GM21360 (cell line): ENCODE measurements around the gene DGCR6.
"Not testable (repeated sequence)": the region's sequence is repeated elsewhere in the genome, so short reads cannot be mapped to it uniquely, and the experiment has no call there.

Experiments used
- ATAC-seq: cut with Tn5 transposase; IDR thresholded peaks from one replicate; pipeline ENCODE4 v1.9.1; 2021; ENCODE audit warnings: mild to moderate bottlenecking, moderate library complexity; ENCODE audit not compliant: unreplicated experiment

Gene DGCR6

DNA sequence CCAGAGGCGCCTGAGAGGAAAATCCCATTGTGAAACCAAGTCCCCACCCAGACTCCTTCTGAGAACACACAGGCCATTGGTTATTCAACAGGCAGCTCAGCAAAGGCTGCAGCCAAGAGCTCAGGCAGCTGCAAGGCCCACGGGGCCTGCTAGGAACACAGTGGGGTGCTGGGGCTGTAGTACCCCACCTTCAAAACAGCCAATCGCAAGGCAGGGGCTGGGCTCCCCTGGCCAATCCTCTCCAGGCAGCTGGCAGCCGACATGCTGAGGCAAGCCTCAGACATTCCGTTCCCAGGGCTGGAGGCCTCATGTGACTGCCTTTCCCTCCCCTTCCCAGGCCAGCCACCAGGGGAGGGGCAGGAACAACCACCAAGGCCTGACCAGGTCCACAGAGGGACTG is 23.3 kb downstream of the DGCR6 start:
- ATAC-seq, result no peak

DNA sequence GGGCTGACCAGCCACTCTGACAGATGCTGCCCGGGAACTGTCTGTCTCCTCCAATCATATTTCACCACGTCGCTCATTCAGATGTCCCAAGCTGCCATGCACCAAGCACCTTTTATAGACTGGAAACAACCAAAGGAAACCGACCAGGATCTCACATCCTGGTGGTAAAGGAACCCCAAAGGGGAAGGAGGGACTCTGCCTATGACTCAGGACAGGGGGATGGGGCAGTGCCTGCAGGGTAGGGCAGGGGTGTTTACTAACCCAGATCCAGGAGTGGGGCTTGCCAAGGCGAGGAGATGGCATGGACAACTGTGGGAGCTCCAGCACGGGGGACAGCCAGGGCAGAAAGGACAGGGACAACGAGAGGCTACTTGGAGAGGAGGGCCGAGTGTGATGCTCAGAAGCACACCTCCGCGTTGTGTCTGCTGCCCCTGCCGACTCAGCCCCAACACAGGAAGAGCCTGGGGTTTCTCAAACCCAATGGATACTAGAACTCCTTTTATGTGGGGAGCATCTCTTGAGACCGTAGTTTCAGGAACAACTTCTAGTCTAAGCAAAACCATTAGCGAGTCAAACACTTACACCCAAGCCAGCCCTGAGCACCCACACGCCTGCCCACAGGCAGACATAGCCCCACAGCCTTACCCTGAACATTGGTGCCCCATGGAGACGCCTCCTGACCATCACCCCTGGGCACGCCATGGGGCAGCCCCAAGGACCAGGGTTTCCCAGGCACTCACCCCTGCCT is 26.0 kb downstream of the DGCR6 start:
- no peak for ATAC-seq

DNA sequence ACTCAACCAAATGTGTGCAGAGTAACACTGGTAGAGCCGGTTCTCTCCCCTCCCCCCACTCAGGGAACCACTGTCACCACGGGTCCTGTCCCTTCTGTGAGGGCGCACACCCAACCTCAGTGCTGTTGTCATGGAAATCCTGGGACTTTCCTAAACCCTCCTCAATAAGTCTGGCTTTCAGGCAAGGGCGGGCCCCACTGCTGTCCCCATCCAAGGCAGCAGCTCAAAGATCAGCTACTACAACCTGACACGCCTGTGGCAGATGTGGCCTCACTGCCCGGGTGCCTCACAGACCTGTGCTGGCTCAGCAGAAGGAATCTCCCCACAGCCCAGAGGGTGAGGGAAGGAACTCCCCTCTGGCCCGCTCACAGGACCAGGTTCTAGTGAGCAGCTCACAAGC is 27.8 kb downstream of the DGCR6 start:
- no peak for ATAC-seq

DNA sequence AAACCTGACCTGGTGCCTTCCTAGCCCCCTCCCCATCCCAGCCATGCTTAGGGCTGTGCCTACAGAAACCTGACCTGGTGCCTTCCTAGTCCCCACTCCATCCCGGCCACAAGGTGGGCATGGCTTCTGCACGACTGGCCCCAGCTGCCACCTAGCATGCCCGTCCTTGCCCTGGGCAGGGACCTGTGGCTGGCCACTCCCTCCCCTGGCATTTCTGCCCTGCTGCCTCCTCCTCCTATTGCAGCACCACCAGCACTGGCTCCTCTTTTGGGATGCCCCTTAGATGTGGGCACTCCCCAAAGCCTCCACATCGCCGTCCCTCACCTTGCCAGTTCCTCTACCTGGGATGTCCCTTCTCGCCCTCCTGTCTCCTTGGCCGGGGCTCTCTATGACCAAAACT is 28.6 kb downstream of the DGCR6 start:
- not testable (repeated sequence) for ATAC-seq

DNA sequence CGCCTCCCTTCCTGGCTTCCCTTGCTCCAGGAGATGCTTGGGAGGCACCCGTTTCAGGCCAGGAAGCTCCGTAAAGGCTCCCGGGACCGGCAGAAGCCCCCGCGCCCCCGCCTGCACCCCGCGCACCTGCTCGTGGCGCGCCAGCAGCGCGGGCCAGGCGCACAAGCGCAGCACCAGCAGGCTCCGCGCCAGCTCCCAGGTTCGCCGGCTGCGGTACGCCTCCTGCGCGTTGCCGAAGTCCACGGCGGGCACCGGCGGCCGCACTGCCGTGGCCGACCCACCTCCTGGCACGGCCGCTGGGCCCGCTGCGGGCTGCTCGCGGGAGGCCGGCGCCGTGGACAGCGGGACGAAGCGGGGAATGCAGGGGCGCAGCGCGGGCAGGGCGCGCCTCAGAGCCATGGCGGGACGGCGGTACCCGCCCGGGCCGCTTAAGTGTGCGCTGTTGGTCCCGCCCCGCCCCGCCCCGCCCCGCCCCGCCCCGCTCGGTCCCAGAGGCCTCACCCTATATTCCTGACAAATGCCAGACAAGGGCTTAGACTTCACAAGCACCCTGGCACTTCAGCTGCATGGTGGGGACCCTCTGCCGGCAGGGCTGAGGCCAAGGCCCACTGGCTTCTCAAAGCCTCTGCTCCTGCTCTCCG is 29.9 kb downstream of the DGCR6 start, which contains the start of gene PRODH:
PRODH (minus strand) TSS at position 405 of the 641 bp plus-strand sequence; CDS start at position 399, 6 bp downstream.
- ATAC-seq, result no peak

DNA sequence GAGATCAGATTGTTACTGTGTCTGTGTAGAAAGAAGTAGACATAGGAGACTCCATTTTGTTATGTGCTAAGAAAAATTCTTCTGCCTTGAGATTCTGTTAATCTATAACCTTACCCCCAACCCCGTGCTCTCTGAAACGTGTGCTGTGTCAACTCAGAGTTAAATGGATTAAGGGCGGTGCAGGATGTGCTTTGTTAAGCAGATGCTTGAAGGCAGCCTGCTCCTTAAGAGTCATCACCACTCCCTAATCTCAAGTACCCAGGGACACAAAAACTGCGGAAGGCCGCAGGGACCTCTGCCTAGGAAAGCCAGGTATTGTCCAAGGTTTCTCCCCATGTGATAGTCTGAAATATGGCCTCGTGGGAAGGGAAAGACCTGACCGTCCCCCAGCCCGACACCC is 32.6 kb downstream of the DGCR6 start:
- ATAC-seq, result not testable (repeated sequence)

DNA sequence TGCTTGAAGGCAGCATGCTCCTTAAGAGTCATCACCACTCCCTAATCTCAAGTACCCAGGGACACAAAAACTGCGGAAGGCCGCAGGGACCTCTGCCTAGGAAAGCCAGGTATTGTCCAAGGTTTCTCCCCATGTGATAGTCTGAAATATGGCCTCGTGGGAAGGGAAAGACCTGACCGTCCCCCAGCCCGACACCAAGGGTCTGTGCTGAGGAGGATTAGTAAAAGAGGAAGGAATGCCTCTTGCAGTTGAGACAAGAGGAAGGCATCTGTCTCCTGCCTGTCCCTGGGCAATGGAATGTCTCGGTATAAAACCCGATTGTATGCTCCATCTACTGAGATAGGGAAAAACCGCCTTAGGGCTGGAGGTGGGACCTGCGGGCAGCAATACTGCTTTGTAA is 41.0 kb downstream of the DGCR6 start:
- ATAC-seq, result not testable (repeated sequence)

DNA sequence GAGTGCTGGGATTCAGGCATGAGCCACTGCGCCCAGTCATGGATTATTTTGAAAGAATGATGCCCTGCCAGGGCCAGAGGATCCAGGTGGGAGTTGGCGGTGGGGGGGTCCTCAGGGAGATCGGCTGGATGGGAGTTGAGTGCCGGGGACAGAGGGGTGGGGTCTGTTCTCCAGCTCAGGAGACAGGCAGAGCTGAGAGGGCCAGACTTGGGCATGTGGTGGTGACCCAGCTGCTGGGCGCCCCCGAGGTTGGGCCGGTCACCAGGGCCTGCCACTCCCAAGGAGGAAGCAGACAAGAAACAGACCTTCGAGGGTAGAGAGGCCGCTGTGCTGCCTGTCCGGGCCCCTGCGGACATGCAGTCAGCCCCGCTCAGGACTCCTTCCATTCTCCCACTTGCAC is 41.8 kb downstream of the DGCR6 start:
- no peak for ATAC-seq

DNA sequence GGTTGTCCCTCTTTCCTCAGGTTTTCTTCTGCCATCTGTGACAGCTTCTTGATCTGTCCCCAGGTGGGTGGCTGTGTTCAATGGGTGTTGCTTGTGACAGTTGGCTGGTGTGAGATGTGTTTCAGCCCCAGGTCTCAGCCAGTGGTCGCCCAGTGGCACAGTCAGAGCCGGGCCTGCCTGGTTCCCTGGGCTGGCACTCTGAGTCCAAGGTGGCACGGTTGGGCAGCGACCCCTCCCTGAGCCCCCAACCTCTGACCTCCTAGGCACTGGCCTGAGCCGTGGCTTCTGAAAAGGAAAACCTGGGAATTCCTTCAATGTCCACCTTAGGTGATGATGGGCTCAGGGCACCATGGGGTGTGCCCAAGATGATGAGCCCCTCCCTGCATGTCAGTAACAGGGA is 44.0 kb downstream of the DGCR6 start:
- no peak for ATAC-seq

DNA sequence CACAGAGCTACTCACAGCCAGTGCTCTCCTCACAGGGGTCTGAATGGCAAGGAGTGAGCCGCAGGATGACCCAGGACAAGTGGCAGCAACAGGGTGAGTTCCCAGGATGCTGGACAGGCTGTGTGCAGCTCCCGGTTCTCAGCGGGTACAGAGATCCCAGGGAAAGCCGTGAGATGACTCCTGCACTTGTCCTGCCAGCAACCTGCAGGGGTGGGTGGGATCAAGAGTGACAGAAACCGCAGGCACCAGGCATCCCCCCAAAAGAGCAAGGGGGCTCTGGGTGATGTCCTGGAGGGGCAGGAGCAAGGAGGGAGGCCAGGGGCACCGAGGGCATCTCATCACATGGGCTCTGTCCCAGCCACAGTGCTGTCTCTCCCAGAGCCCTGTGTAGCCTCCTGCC is 45.9 kb downstream of the DGCR6 start:
- no peak for ATAC-seq

DNA sequence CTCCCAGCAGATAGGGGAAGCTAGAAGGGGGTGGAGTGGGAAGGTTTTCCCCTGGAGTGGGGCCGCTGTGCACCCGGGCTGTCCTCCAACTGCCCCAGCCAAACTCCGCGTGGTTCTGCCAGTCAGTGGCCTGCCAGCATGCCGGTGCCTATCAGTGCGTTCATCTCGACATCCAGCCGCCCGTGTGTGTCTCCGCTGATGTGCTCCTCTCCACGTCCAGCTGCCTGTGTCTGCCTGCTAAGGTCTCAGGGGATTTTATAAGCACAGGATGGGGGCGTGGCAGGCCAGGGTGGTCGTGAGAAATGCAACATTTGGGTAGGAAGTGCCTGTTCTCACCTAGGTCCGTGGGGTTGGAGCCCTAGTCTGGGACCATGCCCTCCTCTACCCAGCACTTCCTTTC is 47.0 kb downstream of the DGCR6 start:
- ATAC-seq, result not testable (repeated sequence)

DNA sequence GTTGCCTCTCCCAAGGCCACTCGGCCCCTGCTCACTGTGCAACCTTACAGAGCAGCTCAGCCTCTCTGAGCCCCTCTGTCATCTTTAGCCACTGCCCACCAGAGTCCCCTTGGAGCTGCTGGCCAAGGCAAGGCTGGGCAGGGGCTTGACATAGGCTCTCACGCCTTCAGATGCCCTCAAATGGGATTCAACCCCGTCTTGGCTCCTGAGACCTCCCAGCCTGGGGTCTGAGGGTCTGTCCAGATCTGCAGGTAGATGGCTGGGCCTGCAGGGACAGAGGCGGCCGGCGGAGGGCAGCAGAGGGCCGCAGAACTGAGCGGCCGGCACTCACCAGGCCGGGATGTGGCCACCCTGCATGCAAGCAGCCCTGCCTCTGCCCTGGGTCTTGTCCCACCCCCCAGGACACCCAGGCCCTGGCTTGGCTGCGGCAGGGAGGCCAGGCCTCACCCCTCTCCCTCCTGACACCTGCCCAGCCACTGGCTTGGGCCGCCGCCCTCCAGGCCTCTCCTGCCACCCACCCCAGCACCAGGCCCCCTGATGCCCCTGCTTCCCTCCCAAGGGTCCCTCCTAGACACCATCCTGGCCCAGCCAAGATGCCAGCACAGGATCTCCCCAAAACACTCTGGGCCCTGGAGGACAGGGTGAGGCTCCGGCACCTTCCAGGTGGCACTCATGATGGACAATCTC is 48.3 kb downstream of the DGCR6 start:
- not testable (repeated sequence) for ATAC-seq

DNA sequence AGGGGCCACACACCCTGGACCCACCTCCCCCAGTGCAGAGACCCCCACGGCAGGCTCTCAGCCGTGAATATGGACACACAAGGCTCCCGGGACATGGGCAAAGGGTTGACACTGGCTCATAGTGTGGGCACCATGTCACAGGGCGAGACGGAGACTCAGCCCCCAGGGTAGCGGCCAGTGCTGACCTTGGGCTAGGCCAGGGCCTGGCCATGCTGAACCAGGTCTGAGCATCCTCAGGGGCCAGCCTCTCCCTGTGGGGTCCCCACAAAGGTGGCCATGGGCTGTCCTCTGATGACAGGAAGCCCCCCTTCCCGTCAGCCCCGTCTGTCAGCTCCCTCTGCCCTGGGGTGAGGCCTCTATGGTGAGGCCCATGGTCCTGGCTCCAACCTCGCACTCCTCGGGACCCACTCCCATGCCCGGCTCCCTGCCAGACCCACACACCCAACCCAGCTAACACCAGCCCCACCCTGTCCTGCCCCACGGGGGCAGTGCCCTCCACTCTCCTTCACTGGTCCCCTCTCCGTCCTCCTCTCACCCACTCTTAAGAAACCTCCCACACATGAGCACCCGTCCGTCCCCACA is 49.0 kb downstream of the DGCR6 start:
- ATAC-seq, result no peak

DNA sequence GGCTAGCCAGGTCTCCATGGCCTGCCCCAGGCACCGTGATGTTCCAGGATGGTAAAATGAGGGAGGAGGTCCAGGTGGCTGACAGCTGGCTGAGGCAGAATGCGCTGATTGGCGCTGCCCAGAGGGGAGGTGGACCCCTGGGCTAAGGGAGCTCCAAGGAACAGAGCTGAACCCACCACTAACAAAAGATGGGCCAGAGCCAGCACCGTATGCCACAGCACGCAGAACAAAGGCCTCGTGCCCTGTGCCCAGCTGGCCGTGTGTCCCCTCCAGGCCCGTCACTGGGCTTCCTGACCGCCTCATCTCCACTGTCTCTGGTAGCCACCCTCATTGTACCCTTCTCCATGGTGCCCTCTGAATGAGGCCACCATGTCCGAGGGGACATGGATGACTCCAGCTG is 49.6 kb downstream of the DGCR6 start:
- no peak for ATAC-seq

DNA sequence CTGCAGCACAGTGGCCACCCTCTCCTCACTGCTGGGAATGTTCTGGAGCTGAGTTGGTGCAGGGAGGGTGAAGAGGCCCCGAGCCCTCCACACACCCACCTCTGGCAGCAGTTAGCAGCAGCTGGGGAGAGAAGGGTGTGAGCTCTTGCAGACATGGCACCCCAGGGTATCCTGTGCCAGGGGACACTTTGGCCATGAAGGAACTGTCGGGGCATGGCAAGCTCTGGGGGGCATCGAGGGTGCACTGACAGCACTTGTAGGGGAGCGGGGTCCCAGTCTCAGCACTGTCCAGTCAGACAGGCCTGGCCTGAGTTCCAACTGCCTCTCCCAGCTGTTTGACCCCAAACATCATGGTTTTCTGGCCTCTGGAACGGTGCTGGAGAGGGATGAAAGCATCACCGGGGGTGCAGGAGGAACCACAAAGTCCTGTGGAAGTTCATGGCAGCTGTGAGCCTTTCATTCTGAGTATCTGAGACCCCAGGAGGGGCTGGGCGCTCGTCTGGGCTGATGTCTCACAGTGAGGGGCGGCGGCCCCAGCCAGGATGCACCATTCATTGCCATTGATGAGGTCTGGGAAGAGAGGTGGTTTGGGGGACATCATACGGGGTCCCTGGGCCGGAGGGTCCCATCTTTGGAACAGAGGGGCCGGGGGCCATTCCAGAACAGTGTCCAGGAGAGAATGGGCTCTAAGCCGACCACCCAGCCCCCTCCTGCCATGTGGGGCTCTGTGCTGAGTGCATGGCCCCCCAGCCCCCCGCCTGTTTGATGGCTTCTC is 50.2 kb downstream of the DGCR6 start:
- ATAC-seq, result not testable (repeated sequence)

DNA sequence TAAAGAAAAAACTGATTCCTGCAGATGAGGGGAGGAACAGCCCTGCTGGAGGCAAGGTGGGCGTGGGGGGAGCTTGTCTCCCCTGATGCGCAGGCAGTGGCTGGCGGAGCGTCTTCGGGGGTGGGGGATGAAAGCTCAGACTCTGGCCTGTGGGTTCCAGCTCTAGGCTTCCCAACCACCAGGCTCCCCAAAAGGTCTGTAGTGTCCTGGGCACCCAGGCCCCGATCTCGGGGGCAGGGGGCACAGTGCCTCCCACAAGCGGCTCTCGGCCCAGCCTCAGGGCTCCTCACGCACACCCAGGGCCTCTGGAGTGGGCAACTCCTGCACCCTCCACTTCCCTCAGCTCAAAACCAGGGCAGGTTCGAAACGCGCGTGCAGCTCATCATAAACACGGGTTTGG is 50.8 kb downstream of the DGCR6 start:
- not testable (repeated sequence) for ATAC-seq

DNA sequence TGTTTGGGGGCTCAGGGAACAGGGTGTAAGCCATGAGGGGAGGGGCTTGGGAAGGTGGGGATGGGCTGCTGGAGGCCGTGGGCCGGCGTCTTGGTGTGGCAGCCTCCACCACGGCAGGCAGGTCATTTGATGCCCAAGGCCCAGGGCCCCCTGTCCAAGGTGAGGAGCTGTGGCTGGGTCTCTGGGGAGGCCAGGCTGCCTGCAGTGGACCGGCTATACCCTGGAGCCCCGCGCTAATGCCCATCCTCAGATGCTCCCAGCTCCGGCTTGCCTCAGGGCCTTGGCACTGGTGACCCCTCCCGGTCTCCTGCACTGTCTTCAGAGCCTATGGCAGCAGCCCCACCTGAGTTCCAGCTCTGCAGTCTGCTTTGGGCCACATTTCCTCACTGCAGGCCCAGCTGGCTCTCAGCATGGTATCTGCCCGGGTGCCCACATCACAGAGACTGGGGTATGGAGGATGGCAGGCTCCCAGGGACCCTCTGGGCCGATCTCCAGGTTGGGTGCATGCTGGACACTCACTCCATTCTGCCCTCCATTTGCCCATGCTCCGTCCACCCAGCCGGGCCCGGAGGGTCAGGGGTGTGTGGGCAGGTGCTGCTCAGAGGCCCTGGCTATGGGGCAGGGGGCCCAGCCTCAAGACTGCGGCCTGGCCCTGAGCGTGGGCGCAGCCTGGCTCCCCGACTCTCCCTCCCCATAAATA is 51.7 kb downstream of the DGCR6 start:
- not testable (repeated sequence) for ATAC-seq

DNA sequence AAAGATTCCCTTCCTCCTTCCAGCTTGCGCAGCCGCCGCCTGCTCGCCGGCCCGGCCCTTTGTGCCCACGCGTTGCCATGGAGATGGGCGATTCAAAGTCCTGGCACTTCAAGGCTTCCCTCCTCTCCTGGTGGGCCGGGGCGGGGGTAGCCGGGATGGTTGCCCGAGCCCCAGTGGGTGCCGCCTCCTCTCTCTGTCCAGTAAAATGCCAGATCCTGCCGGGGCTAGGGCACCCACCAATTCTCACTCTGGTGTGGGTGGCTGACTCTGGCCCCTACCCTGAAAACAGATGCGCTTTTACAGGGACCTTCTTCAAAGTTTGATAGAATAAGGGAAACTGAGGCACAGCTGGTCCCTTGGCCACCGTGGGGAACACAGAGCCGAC is 52.2 kb downstream of the DGCR6 start:
- ATAC-seq, result not testable (repeated sequence)

DNA sequence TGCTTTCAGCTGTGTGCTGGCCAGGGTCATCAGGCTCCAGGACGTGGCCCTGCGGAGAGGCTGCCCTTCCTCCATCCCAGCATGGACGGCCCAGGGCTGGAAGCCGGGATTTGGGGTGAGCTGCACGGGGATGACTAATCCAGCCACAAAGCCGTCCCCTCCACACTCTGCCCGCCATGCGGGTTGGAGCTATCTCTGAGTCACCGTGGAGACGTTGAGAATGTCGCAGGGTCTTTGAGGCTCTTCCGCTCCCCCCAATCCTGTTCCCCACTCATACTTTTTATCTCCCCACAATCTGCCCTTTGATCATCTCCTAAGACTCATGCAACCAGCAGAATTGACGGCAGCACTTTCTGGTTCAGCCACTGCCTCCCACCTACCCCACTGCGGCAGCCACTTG is 52.6 kb downstream of the DGCR6 start:
- ATAC-seq, result not testable (repeated sequence)

DNA sequence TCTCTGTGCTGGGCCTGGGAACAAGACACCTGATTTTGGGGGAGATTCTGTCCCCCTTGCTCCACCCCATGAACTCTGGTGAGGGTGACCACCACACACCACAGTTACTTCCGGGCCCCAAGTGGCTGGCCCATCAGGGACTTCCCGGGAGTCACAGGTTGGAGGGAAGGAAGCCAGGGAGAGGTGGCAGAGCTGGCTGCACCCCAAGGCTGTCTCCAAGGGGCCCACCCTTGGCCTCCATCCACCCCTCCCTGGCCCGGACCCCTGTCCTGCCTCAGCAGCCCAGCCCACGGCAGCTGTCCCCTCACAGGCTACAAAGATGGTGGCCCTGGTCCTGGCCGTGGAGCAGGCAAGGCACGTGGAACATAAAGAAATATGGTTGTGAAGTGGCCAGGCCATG is 53.1 kb downstream of the DGCR6 start:
- ATAC-seq, result not testable (repeated sequence)
